GM12878 (cell line): ENCODE results near the gene ZBTB49. TPM values are rescaled to one million over a fixed set of nuclear protein-coding genes. Genes with fewer than 3 reads are reported as not detected.

ENCODE experiments used
- ATF7 ChIP-seq: fragments of 450-650 bp; IDR thresholded peaks from 2 replicates; pipeline ENCODE4 v1.6.1; 2016; ENCODE audit warnings: low read depth, mild to moderate bottlenecking
- BHLHE40 ChIP-seq, 2 experiments: fragments of 450-650 bp in 1 of 2; IDR thresholded peaks; 2 replicates each; pipeline ENCODE4 v1.6.1; 2011 to 2017; ENCODE audit warnings: low read depth in 2 of 2, borderline replicate concordance in 1 of 2, improper control_type of control experiment in 1 of 2, low read length in 1 of 2, mild to moderate bottlenecking in 1 of 2
- BMI1 ChIP-seq: fragments of 450-650 bp; IDR thresholded peaks from 2 replicates; pipeline ENCODE4 v1.6.1; 2016; ENCODE audit warnings: mild to moderate bottlenecking, moderate library complexity, borderline replicate concordance
- CHD4 ChIP-seq: fragments of 200-600 bp; sonication (generic); IDR thresholded peaks from 2 replicates; pipeline ENCODE4 v1.6.1; 2016; ENCODE audit warnings: mild to moderate bottlenecking
- CTCF ChIP-seq, 3 experiments: IDR thresholded peaks in 2 of 3; conservative IDR thresholded peaks in 1 of 3; 2 replicates each; pipeline ENCODE4 v1.5.1; 2011; ENCODE audit warnings: low read depth in 3 of 3, low read length in 3 of 3, mild to moderate bottlenecking in 3 of 3, control low read depth in 2 of 3, moderate library complexity in 2 of 3, inconsistent platforms in 1 of 3, mixed read lengths in 1 of 3; ENCODE audit not compliant: control insufficient read depth in 2 of 3, insufficient read depth in 1 of 3; ENCODE audit errors: extremely low read depth in 1 of 3
- EP300 ChIP-seq, 2 experiments: fragments of 150-350 bp in 1 of 2; IDR thresholded peaks; 2 replicates each; pipeline ENCODE4 v1.6.1; 2011 to 2012; ENCODE audit warnings: low read depth in 2 of 2, low read length in 2 of 2, borderline replicate concordance in 1 of 2, improper control_type of control experiment in 1 of 2, inconsistent platforms in 1 of 2; ENCODE audit not compliant: control insufficient read depth in 1 of 2
- FOXM1 ChIP-seq: IDR thresholded peaks from 2 replicates; pipeline ENCODE4 v1.6.1; 2012; ENCODE audit warnings: low read depth, mild to moderate bottlenecking, inconsistent platforms, low read length, moderate library complexity
- MTA3 ChIP-seq: IDR thresholded peaks from 2 replicates; pipeline ENCODE4 v1.6.1; 2012; ENCODE audit warnings: low read length, inconsistent platforms, borderline replicate concordance
- MYC ChIP-seq: IDR thresholded peaks from 2 replicates; pipeline ENCODE4 v1.6.1; 2011; ENCODE audit warnings: mild to moderate bottlenecking, low read length, moderate library complexity, inconsistent platforms; ENCODE audit not compliant: insufficient read depth, insufficient replicate concordance, insufficient read length, severe bottlenecking
- PAX5 ChIP-seq: IDR thresholded peaks from 2 replicates; pipeline ENCODE4 v1.6.1; 2011; ENCODE audit warnings: low read depth, low read length, borderline replicate concordance
- POU2F2 ChIP-seq: IDR thresholded peaks from 3 replicates; pipeline ENCODE4 v1.6.1; 2011; ENCODE audit warnings: low read depth, mild to moderate bottlenecking, low read length, borderline replicate concordance
- REST ChIP-seq: IDR thresholded peaks from 2 replicates; pipeline ENCODE4 v1.6.1; 2012; ENCODE audit warnings: mild to moderate bottlenecking, low read depth, low read length
- ZBTB33 ChIP-seq: fragments of 450-650 bp; IDR thresholded peaks from 2 replicates; pipeline ENCODE4 v1.6.1; 2017; ENCODE audit warnings: mild to moderate bottlenecking
- ZZZ3 ChIP-seq: IDR thresholded peaks from 2 replicates; pipeline ENCODE4 v1.6.1; 2011; ENCODE audit warnings: low read depth; ENCODE audit not compliant: control insufficient read depth, insufficient read length
- polyA plus RNA-seq, 11 experiments: library from polyadenylated mRNA; depleted of rRNA in 4 of 11; unstranded in 6 of 11; stranded (reverse) in 5 of 11; fragments of >200 nt; fragmentation: Nextera tagmentation in 4 of 11; fragmentation: Illumina TruSeq in 1 of 11; extraction: Ambion mirVana in 4 of 11; extraction: Trizol in 1 of 11; gene quantifications; 1 replicate in 1 of 11; 2 replicates in 10 of 11; pipeline versions ENCODE4 v1.2.1 to v1.2.3, GENCODE V29; 2011 to 2016; ENCODE audit warnings: inconsistent platforms in 2 of 11, missing spikeins in 2 of 11, low read depth in 1 of 11
- total RNA-seq, 4 experiments: library from RNA; depleted of rRNA in 3 of 4; stranded (reverse); fragments of >200 nt in 3 of 4; fragmentation: Illumina TruSeq in 1 of 4; extraction: Trizol in 1 of 4; gene quantifications; 2 replicates each; pipeline versions ENCODE4 v1.2.1 to v1.2.3, GENCODE V29; 2013 to 2021
- TF ChIP-seq, protein P1 (sequence below): IDR thresholded peaks from 2 replicates; pipeline ENCODE4 v1.6.1; 2011; ENCODE audit warnings: borderline replicate concordance, low read depth, mild to moderate bottlenecking, moderate library complexity, mixed read lengths, low read length; ENCODE audit not compliant: insufficient read depth; ENCODE audit errors: extremely low read length
- TF ChIP-seq, protein P2 (sequence below): fragments of 450-650 bp; formaldehyde crosslinking; IDR thresholded peaks from 2 replicates; pipeline ENCODE4 v1.5.0; 2022; ENCODE audit warnings: mild to moderate bottlenecking, missing genetic modification characterization

The ZBTB49 gene
- total and polyA plus RNA-seq, 10 of the 15 experiments (the other 5 are each of a cell fraction or from before 2014, with no cell fraction given): 0.37 to 4.8 (median 4.1) TPM

DNA sequence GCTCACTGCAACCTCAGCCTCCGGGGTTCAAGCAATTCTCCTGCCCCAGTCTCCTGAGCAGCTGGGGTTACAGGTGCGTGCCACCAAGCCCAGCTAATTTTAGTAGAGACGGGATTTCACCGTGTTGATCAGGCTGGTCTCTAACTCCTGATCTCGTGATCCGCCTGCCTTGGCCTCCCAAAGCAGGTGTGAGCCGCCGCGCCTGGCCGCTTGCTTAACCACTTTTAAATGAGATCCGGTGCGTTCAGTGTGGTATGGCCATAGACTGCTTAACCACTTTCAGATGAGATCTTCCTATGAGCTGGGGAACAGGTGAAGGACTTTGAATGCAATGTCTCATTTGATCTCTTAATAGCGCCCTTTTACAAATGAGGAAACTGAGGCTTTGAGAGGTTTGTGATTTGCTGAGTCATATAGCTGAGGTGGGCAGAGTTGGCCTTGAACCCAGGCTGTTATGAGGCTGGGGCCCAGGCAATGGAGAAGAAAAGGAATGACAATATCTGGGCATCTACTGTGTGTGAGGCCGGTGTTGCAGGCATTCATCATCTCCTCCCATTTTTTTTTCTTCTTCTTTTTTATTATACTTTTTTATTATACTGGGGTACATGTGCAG is 55.0 kb downstream of the ZBTB49 start (continued):
- peak in 1 of 2 experiments; percentile 59; a peak in 2 of 4 replicates for TF ChIP-seq EP300 (IDR thresholded peaks at IDR 0.05; ENCODE audit: borderline replicate concordance in 1 of 2, control insufficient read depth in 1 of 2, low read depth in 2 of 2, low read length in 2 of 2)
- no peak for TF ChIP-seq MTA3
- TF ChIP-seq CTCF (IDR thresholded peaks at IDR 0.05 in 2 of 3, conservative IDR thresholded peaks at IDR 0.05 in 1 of 3; ENCODE audit: control insufficient read depth in 2 of 3, extremely low read depth in 1 of 3, insufficient read depth in 1 of 3, low read depth in 3 of 3, low read length in 3 of 3): no peak
- no peak for TF ChIP-seq REST
- TF ChIP-seq, protein P1, sequence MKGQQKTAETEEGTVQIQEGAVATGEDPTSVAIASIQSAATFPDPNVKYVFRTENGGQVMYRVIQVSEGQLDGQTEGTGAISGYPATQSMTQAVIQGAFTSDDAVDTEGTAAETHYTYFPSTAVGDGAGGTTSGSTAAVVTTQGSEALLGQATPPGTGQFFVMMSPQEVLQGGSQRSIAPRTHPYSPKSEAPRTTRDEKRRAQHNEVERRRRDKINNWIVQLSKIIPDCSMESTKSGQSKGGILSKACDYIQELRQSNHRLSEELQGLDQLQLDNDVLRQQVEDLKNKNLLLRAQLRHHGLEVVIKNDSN: no peak
- peak; percentile 28; the same call in 1 of the 2 replicates for TF ChIP-seq ATF7
- TF ChIP-seq CHD4: no peak
- peak; percentile 72 to 93 for TF ChIP-seq BHLHE40 (IDR thresholded peaks at IDR 0.05; ENCODE audit: borderline replicate concordance in 1 of 2, low read depth in 2 of 2, low read length in 1 of 2)
- no peak for TF ChIP-seq FOXM1
- no peak for TF ChIP-seq MYC
- no peak for TF ChIP-seq BMI1
- TF ChIP-seq, protein P2, sequence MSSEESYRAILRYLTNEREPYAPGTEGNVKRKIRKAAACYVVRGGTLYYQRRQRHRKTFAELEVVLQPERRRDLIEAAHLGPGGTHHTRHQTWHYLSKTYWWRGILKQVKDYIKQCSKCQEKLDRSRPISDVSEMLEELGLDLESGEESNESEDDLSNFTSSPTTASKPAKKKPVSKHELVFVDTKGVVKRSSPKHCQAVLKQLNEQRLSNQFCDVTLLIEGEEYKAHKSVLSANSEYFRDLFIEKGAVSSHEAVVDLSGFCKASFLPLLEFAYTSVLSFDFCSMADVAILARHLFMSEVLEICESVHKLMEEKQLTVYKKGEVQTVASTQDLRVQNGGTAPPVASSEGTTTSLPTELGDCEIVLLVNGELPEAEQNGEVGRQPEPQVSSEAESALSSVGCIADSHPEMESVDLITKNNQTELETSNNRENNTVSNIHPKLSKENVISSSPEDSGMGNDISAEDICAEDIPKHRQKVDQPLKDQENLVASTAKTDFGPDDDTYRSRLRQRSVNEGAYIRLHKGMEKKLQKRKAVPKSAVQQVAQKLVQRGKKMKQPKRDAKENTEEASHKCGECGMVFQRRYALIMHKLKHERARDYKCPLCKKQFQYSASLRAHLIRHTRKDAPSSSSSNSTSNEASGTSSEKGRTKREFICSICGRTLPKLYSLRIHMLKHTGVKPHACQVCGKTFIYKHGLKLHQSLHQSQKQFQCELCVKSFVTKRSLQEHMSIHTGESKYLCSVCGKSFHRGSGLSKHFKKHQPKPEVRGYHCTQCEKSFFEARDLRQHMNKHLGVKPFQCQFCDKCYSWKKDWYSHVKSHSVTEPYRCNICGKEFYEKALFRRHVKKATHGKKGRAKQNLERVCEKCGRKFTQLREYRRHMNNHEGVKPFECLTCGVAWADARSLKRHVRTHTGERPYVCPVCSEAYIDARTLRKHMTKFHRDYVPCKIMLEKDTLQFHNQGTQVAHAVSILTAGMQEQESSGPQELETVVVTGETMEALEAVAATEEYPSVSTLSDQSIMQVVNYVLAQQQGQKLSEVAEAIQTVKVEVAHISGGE (CRISPR knock-in tag): no peak
- TF ChIP-seq POU2F2: no peak
- TF ChIP-seq ZBTB33: no peak
- 0 out of 2 replicates have a peak, but pooled peaks have one; percentile 53 for TF ChIP-seq PAX5
- no peak for TF ChIP-seq ZZZ3
